B cell (primary cell): ENCODE results near the gene ZNF638. TPM values are rescaled to one million over a fixed set of nuclear protein-coding genes. Genes with fewer than 3 reads are reported as not detected.

ENCODE experiments used
- ATAC-seq: fragments of 200-7000 bp; cut with Tn5 transposase; one replicate; pipeline ENCODE4 v1.10.0; 2021; ENCODE audit warnings: low read depth, mild to moderate bottlenecking, moderate number of reproducible peaks, moderate library complexity
- CTCF ChIA-PET: fragments of 350-600 bp; sonication (Branson Sonifier 250); formaldehyde crosslinking; loops from one replicate; lab custom pipeline; 2021; ENCODE audit warnings: antibody characterized with exemption, inconsistent platforms; lab: Charles Lee
- POLR2A ChIA-PET: fragments of 350-600 bp; sonication (Branson Sonifier 250); formaldehyde crosslinking; loops from one replicate; lab custom pipeline; 2021; ENCODE audit warnings: antibody characterized with exemption; lab: Charles Lee
- DNase-seq: peaks from one replicate; pipeline ENCODE4 v3.0.0; 2013
- H2AFZ ChIP-seq: 2 replicates; pipeline ENCODE4 v1.6.1; 2012; ENCODE audit warnings: mild to moderate bottlenecking, low read depth, low read length; ENCODE audit not compliant: insufficient read depth, poor library complexity, severe bottlenecking
- H3K27ac ChIP-seq, 2 donors: 1 replicate in 1 of 2; 2 replicates in 1 of 2; pipeline ENCODE4 v1.5.1; 2012 to 2013; ENCODE audit warnings: low read length in 2 of 2, mild to moderate bottlenecking in 2 of 2, moderate library complexity in 1 of 2
- H3K27me3 ChIP-seq, 4 experiments: fragments of 200-600 bp in 1 of 4; sonication (generic) in 1 of 4; replicated peaks in 1 of 4; 1 replicate in 2 of 4; 2 replicates in 2 of 4; pipeline versions ENCODE4 v1.6.1 to v1.7.0; 2013 to 2016; ENCODE audit warnings: low read length in 3 of 4, mild to moderate bottlenecking in 2 of 4, mixed read lengths in 1 of 4, moderate library complexity in 1 of 4; ENCODE audit not compliant: insufficient read depth in 4 of 4, control insufficient read depth in 3 of 4; ENCODE audit errors: control extremely low read depth in 1 of 4
- H3K36me3 ChIP-seq, 2 experiments: replicated peaks in 1 of 2; 1 replicate in 1 of 2; 2 replicates in 1 of 2; pipeline versions ENCODE4 v1.6.1 to v1.7.1; 2013; ENCODE audit warnings: low read length in 1 of 2; ENCODE audit not compliant: insufficient read depth in 2 of 2, control insufficient read depth in 1 of 2; ENCODE audit errors: control extremely low read depth in 1 of 2, extremely low read depth in 1 of 2
- H3K4me1 ChIP-seq, 2 donors: fragments of 200-600 bp in 1 of 2; sonication (generic) in 1 of 2; 1 replicate in 1 of 2; 2 replicates in 1 of 2; pipeline versions ENCODE4 v1.5.1 to v1.6.1; 2013 to 2017; ENCODE audit warnings: low read length in 2 of 2; ENCODE audit not compliant: control insufficient read depth in 2 of 2, insufficient read depth in 2 of 2
- H3K4me2 ChIP-seq: replicated peaks from 2 replicates; pipeline ENCODE3; 2012; ENCODE audit warnings: mild to moderate bottlenecking, low read depth, low read length; ENCODE audit not compliant: poor library complexity, severe bottlenecking
- H3K4me3 ChIP-seq, 5 experiments: fragments of 200-600 bp in 1 of 5; sonication (generic) in 1 of 5; 1 replicate in 3 of 5; 2 replicates in 2 of 5; pipeline versions ENCODE4 v1.5.1 to v1.7.0; 2011 to 2016; ENCODE audit warnings: low read length in 4 of 5, mild to moderate bottlenecking in 4 of 5, low read depth in 2 of 5, control low read depth in 1 of 5, moderate library complexity in 1 of 5; ENCODE audit not compliant: insufficient read depth in 1 of 5; ENCODE audit errors: control extremely low read depth in 1 of 5, extremely low read depth in 1 of 5
- H3K79me2 ChIP-seq: fragments of 200-600 bp; sonication (generic); one replicate; pipeline ENCODE4 v1.6.0; 2016; ENCODE audit warnings: low read length; ENCODE audit not compliant: control insufficient read depth, insufficient read depth
- H3K9ac ChIP-seq: fragments of 200-600 bp; sonication (generic); 2 replicates; pipeline ENCODE4 v1.6.1; 2017; ENCODE audit warnings: mild to moderate bottlenecking, low read length, moderate library complexity
- H3K9me3 ChIP-seq, 3 donors: one replicate each; pipeline versions ENCODE4 v1.6.1 to v1.7.1; 2013; ENCODE audit warnings: low read length in 2 of 3; ENCODE audit not compliant: control insufficient read depth in 2 of 3, insufficient read depth in 1 of 3; ENCODE audit errors: control extremely low read depth in 1 of 3
- H4K20me1 ChIP-seq: 2 replicates; pipeline ENCODE4 v1.6.0; 2012; ENCODE audit warnings: mild to moderate bottlenecking, low read length; ENCODE audit not compliant: insufficient read depth, control insufficient read depth, poor library complexity, severe bottlenecking
- H3K27ac Mint-ChIP-seq: one replicate; pipeline ENCODE4 v1.8.0; 2021; ENCODE audit warnings: mixed read lengths
- H3K27me3 Mint-ChIP-seq: one replicate; pipeline ENCODE4 v1.8.0; 2021; ENCODE audit warnings: mixed read lengths
- H3K4me1 Mint-ChIP-seq: one replicate; pipeline ENCODE4 v1.8.0; 2021; ENCODE audit warnings: mixed read lengths
- H3K4me3 Mint-ChIP-seq: one replicate; pipeline ENCODE4 v1.8.0; 2021; ENCODE audit warnings: mixed read lengths
- H3K9me3 Mint-ChIP-seq: one replicate; pipeline ENCODE4 v1.8.0; 2022; ENCODE audit warnings: mixed read lengths; ENCODE audit not compliant: insufficient read depth
- CTCF ChIP-seq: fragments of 200-600 bp; IDR thresholded peaks from one replicate; pipeline ENCODE4 v1.8.0; 2022; ENCODE audit warnings: antibody characterized with exemption, mild to moderate bottlenecking
- EZH2 ChIP-seq: IDR thresholded peaks from 2 replicates; pipeline ENCODE4 v1.6.1; 2012; ENCODE audit warnings: borderline replicate concordance, low read depth, mild to moderate bottlenecking, moderate library complexity, low read length; ENCODE audit not compliant: insufficient read depth, poor library complexity, severe bottlenecking
- WGBS: methylation state at CpG from one replicate; pipeline ENCODE4 v1.1.5; 2013; ENCODE audit warnings: missing lambda C conversion rate; ENCODE audit not compliant: insufficient coverage; 5-methylcytosine and 5-hydroxymethylcytosine counted together
- intact Hi-C: fragments of 100-400 bp; cut with micrococcal nuclease; formaldehyde crosslinking; loops from one replicate; pipeline ENCODE4 v1.10.0; 2022
- polyA plus RNA-seq: library from polyadenylated mRNA; depleted of rRNA; stranded (reverse); fragments of >200 nt; gene quantifications from 2 replicates; pipeline ENCODE4 v1.2.3, GENCODE V29; 2012
- total RNA-seq, 2 donors: library from RNA; stranded (reverse); fragments of 120-200 nt in 1 of 2; gene quantifications; 1 replicate in 1 of 2; 2 replicates in 1 of 2; pipeline versions ENCODE4 v1.2.3 to v1.2.4, GENCODE V29; 2013 to 2022

Gene ZNF638
- total and polyA plus RNA-seq, 2 donors (not counting 1 experiment from before 2014, with no cell fraction given): 60.1 to 221 TPM

GRCh38 chr2:71313016-71313766, 18.4 kb upstream of the ZNF638 start:
- no peak overlapping the region for H3K4me3 Mint-ChIP-seq
- Histone ChIP-seq H3K4me2 (no peak overlapping the region), H3K27ac (no peak overlapping the region), H3K9me3 (peaks cover 0 to 10% (median 0%) of the 10 kb centered on the region in 3 donors), H4K20me1 (no peaks in the 10 kb centered on the region), H3K36me3 (no peaks in the 10 kb centered on the region), H2AFZ (no peak overlapping the region), H3K79me2 (no peaks in the 10 kb centered on the region), H3K4me3 (no peak overlapping the region), H3K9ac (no peak overlapping the region), H3K27me3 (no peaks in the 10 kb centered on the region), H3K4me1 (no peaks in the 10 kb centered on the region)
- no peak for TF ChIP-seq CTCF
- no peak for TF ChIP-seq EZH2
- ChIA-PET POLR2A (no interaction called here), CTCF (interaction anchor here (1.0 to 1.4 kb wide), 2 partner anchors 13 to 19 kb away, joined by 3 to 7 read pairs; partner anchors contain the start of gene ZNF638)
- intact Hi-C loops: no loop called here
- no peak for DNase-seq
- H3K27me3 Mint-ChIP-seq: no peaks in the 10 kb centered on the region
- H3K4me1 Mint-ChIP-seq: no peaks in the 10 kb centered on the region
- H3K9me3 Mint-ChIP-seq: peaks cover 6% of the 10 kb centered on the region
- no peak overlapping the region for H3K27ac Mint-ChIP-seq
- no peak for ATAC-seq
- 98% methylated on average over 8 of the region's 9 CpGs for WGBS

GRCh38 chr2:71317060-71317459, 14.5 kb upstream of the ZNF638 start:
- no peaks in the 10 kb centered on the region for H3K4me1 ChIP-seq
- no peak for DNase-seq
- CTCF ChIA-PET: no interaction called here

More at GRCh38 chr2:71317060-71317459, 14.5 kb upstream of the ZNF638 start:
- TF ChIP-seq EZH2 (no peak), CTCF (no peak)
- POLR2A ChIA-PET: no interaction called here
- intact Hi-C loops: no loop called here
- H3K27me3 Mint-ChIP-seq: no peaks in the 10 kb centered on the region
- H3K4me3 Mint-ChIP-seq: no peak overlapping the region
- H3K27me3 ChIP-seq: no peaks in the 10 kb centered on the region
- no peaks in the 10 kb centered on the region for H3K4me1 Mint-ChIP-seq
- H3K79me2 ChIP-seq: no peaks in the 10 kb centered on the region
- ATAC-seq: no peak
- peaks cover 2 to 25% (median 5%) of the 10 kb centered on the region in 3 donors for H3K9me3 ChIP-seq
- no peak overlapping the region for H3K27ac ChIP-seq
- H3K4me2 ChIP-seq: no peak overlapping the region
- no peak overlapping the region for H3K4me3 ChIP-seq
- H3K9me3 Mint-ChIP-seq: peaks cover 24% of the 10 kb centered on the region
- H3K27ac Mint-ChIP-seq: no peak overlapping the region
- WGBS: 100% methylated on average over 1 of the region's 4 CpGs
- no peak overlapping the region for H3K9ac ChIP-seq
- H2AFZ ChIP-seq: no peak overlapping the region
- H3K36me3 ChIP-seq: no peaks in the 10 kb centered on the region
- H4K20me1 ChIP-seq: no peaks in the 10 kb centered on the region
